Natural killer cell (primary cell): ENCODE data around the gene KIAA1614. TPM values are rescaled to one million over a fixed set of nuclear protein-coding genes. Genes with fewer than 3 reads are reported as not detected.

Source experiments
- ATAC-seq, 3 donors: fragments of 150-1000 bp in 2 of 3; fragments of 200-7000 bp in 1 of 3; cut with Tn5 transposase; 1 replicate in 1 of 3; 2 replicates in 2 of 3; pipeline ENCODE4 v1.10.0; 2021; ENCODE audit warnings: mild to moderate bottlenecking in 2 of 3, moderate library complexity in 2 of 3
- DNase-seq, 2 donors: peaks; one replicate each; pipeline versions ENCODE4 v3.0.0 to v3.0.0-alpha.2; 2013 to 2021; ENCODE audit warnings: mixed read lengths in 1 of 2
- H3K27ac ChIP-seq: one replicate; pipeline ENCODE4 v1.5.1; 2013; ENCODE audit warnings: mild to moderate bottlenecking, low read length
- H3K27me3 ChIP-seq: one replicate; pipeline ENCODE4 v1.6.1; 2013; ENCODE audit warnings: low read length; ENCODE audit not compliant: control insufficient read depth, insufficient read depth
- H3K36me3 ChIP-seq: one replicate; pipeline ENCODE4 v1.6.1; 2013; ENCODE audit warnings: low read length; ENCODE audit not compliant: control insufficient read depth, insufficient read depth
- H3K4me1 ChIP-seq: one replicate; pipeline ENCODE4 v1.6.1; 2013; ENCODE audit warnings: low read length; ENCODE audit not compliant: control insufficient read depth, insufficient read depth
- H3K4me3 ChIP-seq: one replicate; pipeline ENCODE4 v1.5.1; 2013; ENCODE audit warnings: low read length
- H3K9me3 ChIP-seq: one replicate; pipeline ENCODE4 v1.6.1; 2013; ENCODE audit warnings: low read length; ENCODE audit not compliant: control insufficient read depth, insufficient read depth
- H3K27ac Mint-ChIP-seq, 2 donors: one replicate each; pipeline ENCODE4 v1.8.0; 2022; ENCODE audit warnings: mild to moderate bottlenecking in 2 of 2, mixed read lengths in 2 of 2, moderate library complexity in 1 of 2
- H3K27me3 Mint-ChIP-seq, 2 donors: one replicate each; pipeline ENCODE4 v1.8.0; 2022; ENCODE audit warnings: low read depth in 2 of 2, mixed read lengths in 2 of 2
- H3K36me3 Mint-ChIP-seq: one replicate; pipeline ENCODE4 v1.8.0; 2022; ENCODE audit warnings: mixed read lengths
- H3K4me1 Mint-ChIP-seq, 2 donors: one replicate each; pipeline ENCODE4 v1.8.0; 2022; ENCODE audit warnings: mixed read lengths in 2 of 2
- H3K4me3 Mint-ChIP-seq: one replicate; pipeline ENCODE4 v1.8.0; 2022; ENCODE audit warnings: mild to moderate bottlenecking, moderate library complexity, mixed read lengths
- H3K9me3 Mint-ChIP-seq, 2 donors: one replicate each; pipeline ENCODE4 v1.8.0; 2022; ENCODE audit warnings: mixed read lengths in 2 of 2
- CTCF ChIP-seq: fragments of 200-600 bp; IDR thresholded peaks from one replicate; pipeline ENCODE4 v1.8.0; 2022; ENCODE audit warnings: antibody characterized with exemption
- WGBS: methylation state at CpG from one replicate; pipeline ENCODE4 v1.1.7; 2013; ENCODE audit warnings: missing lambda C conversion rate; ENCODE audit not compliant: insufficient coverage; 5-methylcytosine and 5-hydroxymethylcytosine counted together
- intact Hi-C: fragments of 100-400 bp; cut with micrococcal nuclease; formaldehyde crosslinking; loops from one replicate; pipeline ENCODE4 v1.14.2; 2022
- total RNA-seq, 4 donors: library from RNA; stranded (reverse); fragments of 120-200 nt in 1 of 4; gene quantifications; one replicate each; pipeline versions ENCODE4 v1.2.3 to v1.2.4, GENCODE V29; 2013 to 2022

Gene KIAA1614
- total RNA-seq = under 1 TPM; 0.09 to 0.80 (median 0.40) TPM
- total RNA-seq (2013) = 0.16 TPM

DNA sequence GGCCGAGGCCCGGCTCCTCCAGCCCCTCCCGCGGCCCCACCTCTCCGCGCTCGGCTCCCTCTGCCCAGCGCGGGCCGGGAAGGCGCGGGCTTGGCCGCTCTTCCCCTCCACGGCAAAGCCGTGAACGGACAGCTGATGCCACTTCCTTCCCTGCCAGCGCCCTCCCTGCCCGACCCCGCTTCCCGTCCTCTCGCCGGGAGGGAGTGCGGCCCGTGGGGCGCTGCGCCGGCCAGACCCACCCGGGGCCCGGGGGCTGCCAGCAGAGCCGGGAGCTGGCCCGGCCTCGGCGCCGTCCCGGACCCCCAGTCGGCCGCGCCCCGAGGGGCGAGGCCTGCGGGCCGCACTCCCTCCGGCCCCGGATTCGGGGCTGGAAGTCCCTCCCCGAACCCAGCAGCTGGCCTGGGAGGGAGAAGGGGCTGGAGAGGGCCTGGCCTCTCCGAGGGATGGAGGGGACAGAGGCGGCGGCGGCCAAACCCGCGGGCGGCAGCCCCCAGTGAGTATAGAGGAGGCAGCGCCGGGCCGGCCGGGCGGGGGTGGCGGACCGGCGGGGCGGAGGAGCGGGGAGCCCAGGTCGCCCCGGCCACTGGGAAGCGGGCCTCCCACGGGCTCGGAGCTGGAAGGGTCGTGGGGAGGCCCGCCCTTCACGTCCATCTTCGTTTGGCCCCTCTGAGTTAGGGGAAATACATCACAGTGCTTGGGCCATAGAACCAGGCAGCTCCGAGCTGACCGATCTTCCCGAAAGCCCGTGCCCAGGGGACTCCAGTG is at the start of gene KIAA1614:
Gene KIAA1614, plus strand, starts transcription at position 97 of the 765 bp plus-strand sequence. Its CDS starts 347 bp downstream, at position 444.
- Histone ChIP-seq H3K27ac (no peak within 1 kb of the TSS), H3K27me3 (peaks cover 5% of the 10 kb centered on the region), H3K4me3 (no peak within 1 kb of the TSS), H3K4me1 (peaks cover 7% of the 10 kb centered on the region), H3K36me3 (no peaks in the 10 kb centered on the region), H3K9me3 (no peaks in the 10 kb centered on the region)
- H3K4me3 Mint-ChIP-seq = peak within 1 kb of the TSS; percentile 75
- peaks cover 0 to 3% of the 10 kb centered on the region in 2 donors for H3K4me1 Mint-ChIP-seq
- no peaks in the 10 kb centered on the region for H3K9me3 Mint-ChIP-seq
- no peak for TF ChIP-seq CTCF
- intact Hi-C loops = no loop called here
- WGBS = 14% methylated on average over 76 of the region's 76 CpGs
- no peaks in the 10 kb centered on the region for H3K36me3 Mint-ChIP-seq
- no peak within 1 kb of the TSS for H3K27ac Mint-ChIP-seq
- DNase-seq (no peak), ATAC-seq (peak in 2 of 3 donors; percentile 45 to 48)
- peaks cover 29 to 32% of the 10 kb centered on the region in 2 donors for H3K27me3 Mint-ChIP-seq

- Mint-ChIP-seq H3K27ac (no peak overlapping the region), H3K36me3 (no peaks in the 10 kb centered on the region), H3K27me3 (no peaks in the 10 kb centered on the region), H3K4me3 (no peak overlapping the region), H3K9me3 (no peaks in the 10 kb centered on the region), H3K4me1 (no peaks in the 10 kb centered on the region)
- ATAC-seq (peak in 1 of 3 donors; percentile 41), DNase-seq (peak in 1 of 2 donors; percentile 72)
- Histone ChIP-seq H3K9me3 (no peaks in the 10 kb centered on the region), H3K27me3 (no peaks in the 10 kb centered on the region), H3K36me3 (peaks cover 12% of the 10 kb centered on the region), H3K27ac (no peak overlapping the region), H3K4me3 (no peak overlapping the region), H3K4me1 (no peaks in the 10 kb centered on the region)
- TF ChIP-seq CTCF = peak; percentile 92
- WGBS = no CpG with 5 or more reads among the region's 6 CpGs
- intact Hi-C loops = loop anchor here (5.0 kb wide), 3 partner anchors 231 to 346 kb away; partner anchors contain the start of gene XPR1
Observed at GRCh38 chr1:180863158-180863775, 49.4 kb upstream of the KIAA1614 start.

DNA sequence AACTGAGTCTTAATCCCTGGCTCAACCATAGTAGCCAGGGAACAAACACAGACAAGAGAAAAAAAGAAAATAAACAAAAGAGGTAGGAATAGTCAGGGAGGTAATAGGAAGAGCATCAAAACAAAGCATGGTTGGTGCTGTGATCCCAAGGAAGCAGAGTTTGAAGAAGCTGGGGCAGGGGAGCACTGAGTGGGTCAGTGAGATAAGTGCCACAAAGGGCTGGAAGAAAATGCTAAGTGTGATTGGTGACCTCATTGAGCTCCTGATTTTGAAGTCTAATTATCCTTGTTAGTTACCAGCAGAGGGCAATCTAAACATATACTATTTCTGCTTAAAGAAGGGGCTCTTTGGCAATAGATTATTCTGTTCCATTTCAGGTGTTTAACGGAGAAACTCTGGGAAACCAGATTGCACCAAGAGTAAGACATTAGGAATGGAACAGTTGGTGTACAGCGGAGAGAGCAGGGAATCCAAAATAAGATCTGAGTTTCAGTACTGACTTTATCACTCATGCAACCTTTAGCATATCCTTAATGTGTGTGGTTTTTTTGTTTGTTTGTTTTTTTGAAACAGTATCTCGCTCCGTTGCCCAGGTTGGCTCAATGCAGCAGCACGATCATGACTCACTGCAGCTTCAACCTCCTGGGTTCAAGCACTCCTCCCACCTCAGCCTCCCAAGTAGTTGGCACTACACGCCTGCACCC is 30.7 kb upstream of the KIAA1614 start:
- no peaks in the 10 kb centered on the region for H3K9me3 ChIP-seq
- peak in 1 of 2 donors; percentile 28 for DNase-seq
- H3K27ac ChIP-seq = no peak overlapping the region
- H3K4me1 ChIP-seq = no peaks in the 10 kb centered on the region
- Mint-ChIP-seq H3K4me3 (no peak overlapping the region), H3K4me1 (no peaks in the 10 kb centered on the region), H3K27me3 (no peaks in the 10 kb centered on the region), H3K36me3 (no peaks in the 10 kb centered on the region), H3K9me3 (no peaks in the 10 kb centered on the region), H3K27ac (peak overlapping the region in 1 of 2 donors; percentile 1)
- peaks cover 14% of the 10 kb centered on the region for H3K36me3 ChIP-seq
- intact Hi-C loops = loop anchor here (1.0 kb wide), 2 partner anchors 260 to 284 kb away; no protein-coding TSS in a partner anchor
- no peak overlapping the region for H3K4me3 ChIP-seq
- H3K27me3 ChIP-seq = no peaks in the 10 kb centered on the region
- peak in 1 of 3 donors; percentile 34 for ATAC-seq
- 80% methylated on average over 5 of the region's 6 CpGs for WGBS
- peak; percentile 14 for TF ChIP-seq CTCF
